ENCODE data around the gene SOST.

DNA sequence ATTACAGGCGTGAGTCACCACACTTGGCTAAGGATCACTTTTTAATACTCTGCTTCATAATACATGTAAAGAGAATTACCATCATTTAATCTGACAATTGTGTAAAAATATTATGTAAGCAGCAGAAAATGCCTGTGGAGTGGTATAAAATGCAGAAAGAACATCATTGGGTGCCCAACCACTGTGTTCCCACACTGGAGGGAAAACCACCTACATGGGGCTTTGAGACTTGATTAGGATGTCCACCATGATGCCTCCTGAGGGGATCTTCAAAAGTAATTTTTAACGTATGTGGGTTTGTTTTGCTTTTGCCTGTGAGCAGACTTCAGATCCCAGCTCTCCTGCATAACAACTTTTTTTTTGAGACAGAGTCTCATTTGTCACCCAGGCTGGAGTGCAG lies 40.5 kb upstream of the SOST start:
- TF ChIP-seq, protein P1, sequence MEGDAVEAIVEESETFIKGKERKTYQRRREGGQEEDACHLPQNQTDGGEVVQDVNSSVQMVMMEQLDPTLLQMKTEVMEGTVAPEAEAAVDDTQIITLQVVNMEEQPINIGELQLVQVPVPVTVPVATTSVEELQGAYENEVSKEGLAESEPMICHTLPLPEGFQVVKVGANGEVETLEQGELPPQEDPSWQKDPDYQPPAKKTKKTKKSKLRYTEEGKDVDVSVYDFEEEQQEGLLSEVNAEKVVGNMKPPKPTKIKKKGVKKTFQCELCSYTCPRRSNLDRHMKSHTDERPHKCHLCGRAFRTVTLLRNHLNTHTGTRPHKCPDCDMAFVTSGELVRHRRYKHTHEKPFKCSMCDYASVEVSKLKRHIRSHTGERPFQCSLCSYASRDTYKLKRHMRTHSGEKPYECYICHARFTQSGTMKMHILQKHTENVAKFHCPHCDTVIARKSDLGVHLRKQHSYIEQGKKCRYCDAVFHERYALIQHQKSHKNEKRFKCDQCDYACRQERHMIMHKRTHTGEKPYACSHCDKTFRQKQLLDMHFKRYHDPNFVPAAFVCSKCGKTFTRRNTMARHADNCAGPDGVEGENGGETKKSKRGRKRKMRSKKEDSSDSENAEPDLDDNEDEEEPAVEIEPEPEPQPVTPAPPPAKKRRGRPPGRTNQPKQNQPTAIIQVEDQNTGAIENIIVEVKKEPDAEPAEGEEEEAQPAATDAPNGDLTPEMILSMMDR (IDR thresholded peaks at IDR 0.05): no peak
- TF ChIP-seq EZH2 (IDR thresholded peaks at IDR 0.05; ENCODE audit: borderline replicate concordance, insufficient read depth, low read depth, low read length, poor library complexity, severe bottlenecking): no peak

Measured in B cell (primary cell).